Skeletal muscle satellite cell (primary cell): ENCODE data around the gene LCMT2.
"Not testable (repeated sequence)": the region's sequence is repeated elsewhere in the genome, so short reads cannot be mapped to it uniquely, and the experiment has no call there.

Experiments used
- H3K27me3 ChIP-seq: 2 replicates; pipeline ENCODE4 v1.7.0; 2013; ENCODE audit warnings: low read length; ENCODE audit not compliant: control insufficient read depth, insufficient read depth
- H3K36me3 ChIP-seq: 2 replicates; pipeline ENCODE4 v1.7.0; 2013; ENCODE audit warnings: mild to moderate bottlenecking, control low read depth, low read length; ENCODE audit not compliant: insufficient read depth
- H3K4me1 ChIP-seq: 2 replicates; pipeline ENCODE4 v1.7.0; 2013; ENCODE audit warnings: low read length; ENCODE audit not compliant: control insufficient read depth, insufficient read depth
- H3K4me2 ChIP-seq: 2 replicates; pipeline ENCODE4 v1.7.0; 2013; ENCODE audit warnings: mild to moderate bottlenecking, low read length
- H3K4me3 ChIP-seq: 2 replicates; pipeline ENCODE4 v1.7.0; 2013; ENCODE audit warnings: low read length
- H3K9ac ChIP-seq: 2 replicates; pipeline ENCODE4 v1.7.0; 2013; ENCODE audit warnings: mild to moderate bottlenecking, low read depth, low read length, moderate library complexity
- H3K9me3 ChIP-seq: replicated peaks from 2 replicates; pipeline ENCODE4 v1.7.0; 2013; ENCODE audit warnings: mild to moderate bottlenecking, control low read depth, low read length

The LCMT2 gene

DNA sequence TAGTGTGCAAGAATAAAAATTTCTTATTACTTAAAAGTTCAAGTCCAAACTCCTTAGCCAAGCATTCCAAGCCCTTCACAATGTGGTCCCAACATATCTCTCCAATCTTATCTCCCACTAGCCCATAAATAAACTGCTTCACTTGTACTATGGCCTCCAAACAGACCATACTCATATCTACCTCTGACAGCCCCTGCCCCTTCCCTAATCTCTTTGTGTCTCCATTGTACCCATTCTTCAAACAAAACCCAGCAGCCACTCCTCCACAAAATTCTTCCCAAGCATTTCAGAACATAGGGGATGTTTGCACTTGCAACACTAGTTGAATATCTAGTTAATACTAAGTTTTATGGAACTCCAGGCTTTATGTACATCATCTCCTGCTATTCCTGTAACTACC is 30.5 kb downstream of the LCMT2 start:
- no peaks in the 10 kb centered on the region for H3K36me3 ChIP-seq
- no peak overlapping the region for H3K9ac ChIP-seq
- H3K27me3 ChIP-seq: peaks cover 59% of the 10 kb centered on the region
- no peaks in the 10 kb centered on the region for H3K4me1 ChIP-seq
- no peak overlapping the region for H3K4me3 ChIP-seq
- no peak overlapping the region for H3K4me2 ChIP-seq
- no peaks in the 10 kb centered on the region for H3K9me3 ChIP-seq

DNA sequence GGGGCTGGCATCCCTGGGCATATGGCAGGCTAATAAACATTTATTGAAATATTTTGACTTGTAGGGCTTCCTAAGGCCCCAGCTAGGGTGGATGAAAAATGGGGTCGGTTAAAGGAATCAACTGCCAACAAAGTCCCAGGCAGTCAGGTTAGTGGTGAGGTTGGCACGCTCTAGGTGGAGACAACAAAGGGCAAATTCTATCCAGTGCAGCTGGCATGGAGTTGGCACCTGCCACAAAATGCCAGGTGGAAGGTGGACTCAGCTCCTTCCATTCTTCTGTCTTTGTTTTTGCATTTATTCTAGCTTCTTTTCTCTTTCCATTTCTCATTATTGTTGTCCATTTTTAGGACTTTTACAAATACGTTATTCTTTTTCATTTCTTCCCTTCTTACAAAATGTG is 31.0 kb downstream of the LCMT2 start:
- Histone ChIP-seq H3K4me3 (no peak overlapping the region), H3K4me1 (no peaks in the 10 kb centered on the region), H3K9ac (no peak overlapping the region), H3K27me3 (peaks cover 59% of the 10 kb centered on the region), H3K4me2 (no peak overlapping the region), H3K36me3 (no peaks in the 10 kb centered on the region), H3K9me3 (no peaks in the 10 kb centered on the region)

DNA sequence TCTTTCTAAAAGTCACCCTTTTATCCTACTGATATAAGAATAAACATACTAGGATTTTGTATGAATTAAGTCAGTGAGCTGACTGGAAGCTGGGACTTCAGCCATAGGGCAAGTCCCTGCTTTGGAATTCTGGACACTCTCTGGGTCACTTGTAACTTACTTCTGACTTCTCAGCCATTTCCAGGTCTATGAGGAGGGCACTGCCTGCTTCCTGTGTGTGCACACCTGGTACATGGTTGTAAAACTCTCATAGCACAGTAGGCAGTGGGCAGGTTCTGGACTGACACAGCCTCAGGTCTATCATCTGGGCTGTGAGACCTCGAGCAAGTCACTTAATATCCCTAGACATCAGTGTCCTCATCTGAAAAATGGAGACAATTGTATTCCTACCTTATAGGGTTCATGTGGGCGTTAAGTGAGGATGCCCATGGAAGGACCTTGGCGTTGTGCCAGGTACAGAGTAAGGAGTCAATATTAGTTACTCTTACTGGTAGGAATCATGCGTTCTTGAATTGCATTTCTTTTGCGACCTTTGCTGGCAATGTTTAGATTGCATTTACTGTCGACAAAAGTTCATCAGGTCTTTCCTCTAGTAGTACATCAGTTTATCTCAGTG is 36.2 kb downstream of the LCMT2 start:
- Histone ChIP-seq H3K4me1 (no peaks in the 10 kb centered on the region), H3K9ac (no peak overlapping the region), H3K36me3 (no peaks in the 10 kb centered on the region), H3K4me2 (no peak overlapping the region), H3K4me3 (no peak overlapping the region), H3K27me3 (peaks cover 63% of the 10 kb centered on the region), H3K9me3 (no peaks in the 10 kb centered on the region)

DNA sequence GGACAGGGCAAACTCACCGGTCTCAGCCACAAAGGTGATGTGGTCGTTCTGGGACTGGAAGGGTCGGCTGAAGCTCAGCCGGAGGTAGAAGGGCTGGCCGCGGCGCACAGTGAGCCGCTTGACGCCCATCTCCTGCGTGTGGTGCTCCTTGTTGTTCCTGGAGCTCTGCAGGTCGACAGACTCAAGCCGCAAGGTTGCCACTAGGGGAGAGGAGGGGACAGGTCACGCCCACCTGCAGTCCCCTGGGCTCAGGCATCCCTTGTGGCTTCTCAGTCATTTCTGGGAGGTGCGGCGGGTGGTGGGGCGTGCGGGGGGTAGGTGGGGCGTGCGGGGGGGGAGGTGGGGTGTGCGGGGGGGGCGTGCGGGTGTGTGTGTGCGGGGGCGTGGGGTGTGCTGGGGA is 36.9 kb downstream of the LCMT2 start:
- Histone ChIP-seq H3K4me3 (no peak overlapping the region), H3K27me3 (peaks cover 59% of the 10 kb centered on the region), H3K36me3 (no peaks in the 10 kb centered on the region), H3K4me2 (no peak overlapping the region), H3K4me1 (no peaks in the 10 kb centered on the region), H3K9me3 (no peaks in the 10 kb centered on the region), H3K9ac (no peak overlapping the region)

DNA sequence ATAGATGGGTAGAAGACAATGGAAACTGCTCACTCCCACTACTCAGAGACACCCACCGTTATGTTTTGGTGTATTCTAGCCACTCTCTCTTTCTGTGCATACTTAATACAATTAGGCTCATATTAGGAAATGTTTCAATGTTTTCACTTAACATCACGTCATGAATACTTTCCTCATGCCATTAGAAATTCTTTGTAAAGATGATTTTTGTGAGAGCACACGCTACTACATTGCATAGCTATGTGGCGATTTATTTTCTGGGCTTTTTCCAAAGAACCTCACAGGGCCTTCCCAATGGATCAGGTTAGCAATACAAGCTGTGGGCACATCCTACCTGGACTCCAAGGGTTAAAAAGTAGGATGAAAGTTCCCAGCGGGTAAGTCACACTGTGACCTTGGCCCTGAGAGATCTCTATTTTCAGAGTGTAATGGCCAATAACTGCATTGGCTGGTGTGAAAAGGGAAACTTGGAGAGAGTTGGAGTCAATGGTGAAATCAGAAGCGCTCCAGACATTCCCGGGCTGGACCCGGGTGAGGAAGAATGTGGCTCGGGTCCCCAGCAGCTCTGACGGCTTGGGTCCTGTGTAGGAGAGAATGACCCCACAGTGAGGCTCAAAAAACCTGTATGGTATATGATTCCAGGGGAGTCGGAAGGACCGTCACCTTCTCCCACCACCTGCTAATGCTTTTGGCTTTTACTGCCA is 37.8 kb downstream of the LCMT2 start:
- no peaks in the 10 kb centered on the region for H3K9me3 ChIP-seq
- H3K36me3 ChIP-seq: no peaks in the 10 kb centered on the region
- H3K4me2 ChIP-seq: no peak overlapping the region
- H3K9ac ChIP-seq: no peak overlapping the region
- H3K4me3 ChIP-seq: no peak overlapping the region
- no peaks in the 10 kb centered on the region for H3K4me1 ChIP-seq
- H3K27me3 ChIP-seq: peaks cover 60% of the 10 kb centered on the region

DNA sequence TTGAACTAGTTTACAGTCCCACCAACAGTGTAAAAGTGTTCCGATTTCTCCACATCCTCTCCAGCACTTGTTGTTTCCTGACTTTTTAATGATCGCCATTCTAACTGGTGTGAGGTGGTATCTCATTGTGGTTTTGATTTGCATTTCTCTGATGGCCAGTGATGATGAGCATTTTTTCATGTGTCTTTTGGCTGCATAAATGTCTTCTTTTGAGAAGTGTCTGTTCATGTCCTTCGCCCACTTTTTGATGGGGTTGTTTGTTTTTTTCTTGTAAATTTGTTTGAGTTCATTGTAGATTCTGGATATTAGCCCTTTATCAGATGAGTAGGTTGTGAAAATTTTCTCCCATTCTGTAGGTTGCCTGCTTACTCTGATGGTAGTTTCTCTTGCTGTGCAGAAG is 40.7 kb downstream of the LCMT2 start:
- not testable (repeated sequence) for H3K9me3 ChIP-seq, H3K4me3 ChIP-seq, H3K4me1 ChIP-seq, H3K4me2 ChIP-seq, H3K36me3 ChIP-seq, H3K9ac ChIP-seq
- peaks cover 54% of the 10 kb centered on the region for H3K27me3 ChIP-seq

DNA sequence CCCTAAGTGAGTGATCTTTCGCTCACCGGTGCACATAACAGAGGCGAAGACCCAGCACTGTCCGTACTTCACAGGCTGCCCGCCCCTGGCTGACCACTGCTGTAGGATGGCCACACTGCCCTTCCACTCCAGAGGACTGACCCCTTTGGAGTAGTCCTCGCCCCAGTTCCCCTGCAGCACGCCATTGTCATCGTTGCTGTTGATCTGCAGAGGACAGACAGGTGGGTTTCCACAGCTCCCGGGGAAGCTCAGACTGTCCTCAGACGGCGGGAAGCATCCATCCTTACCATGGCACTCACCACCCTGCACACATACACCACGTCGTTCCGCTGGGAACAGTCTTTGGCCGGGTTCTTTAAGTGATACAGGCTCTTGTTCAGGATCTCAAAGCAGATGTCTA is 43.1 kb downstream of the LCMT2 start:
- no peaks in the 10 kb centered on the region for H3K36me3 ChIP-seq
- H3K27me3 ChIP-seq: peaks cover 41% of the 10 kb centered on the region
- no peak overlapping the region for H3K4me2 ChIP-seq
- H3K9me3 ChIP-seq: no peaks in the 10 kb centered on the region
- H3K4me1 ChIP-seq: no peaks in the 10 kb centered on the region
- no peak overlapping the region for H3K9ac ChIP-seq
- no peak overlapping the region for H3K4me3 ChIP-seq

DNA sequence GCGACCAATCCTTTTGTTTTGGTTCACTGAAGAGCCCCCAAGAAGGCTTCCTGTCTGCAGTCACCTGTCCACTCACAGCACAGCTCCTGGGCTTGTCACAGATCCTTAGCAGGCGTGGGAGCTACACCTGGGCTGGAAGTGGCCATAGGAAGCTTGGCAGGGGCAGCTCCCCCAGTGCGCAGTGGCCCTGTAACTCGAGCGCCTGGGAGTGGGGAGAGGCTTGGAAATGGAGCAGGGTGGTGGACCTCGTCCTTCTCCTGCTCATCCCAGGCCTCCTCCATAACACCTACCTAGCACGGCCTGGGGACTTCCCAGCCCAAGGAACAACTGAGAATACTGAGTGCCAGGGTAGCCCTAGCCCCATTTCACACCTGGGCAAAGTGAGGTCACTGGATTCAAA is 44.3 kb downstream of the LCMT2 start:
- H3K4me3 ChIP-seq: no peak overlapping the region
- no peaks in the 10 kb centered on the region for H3K9me3 ChIP-seq
- peaks cover 39% of the 10 kb centered on the region for H3K27me3 ChIP-seq
- H3K36me3 ChIP-seq: no peaks in the 10 kb centered on the region
- no peak overlapping the region for H3K4me2 ChIP-seq
- H3K4me1 ChIP-seq: no peaks in the 10 kb centered on the region
- H3K9ac ChIP-seq: no peak overlapping the region

DNA sequence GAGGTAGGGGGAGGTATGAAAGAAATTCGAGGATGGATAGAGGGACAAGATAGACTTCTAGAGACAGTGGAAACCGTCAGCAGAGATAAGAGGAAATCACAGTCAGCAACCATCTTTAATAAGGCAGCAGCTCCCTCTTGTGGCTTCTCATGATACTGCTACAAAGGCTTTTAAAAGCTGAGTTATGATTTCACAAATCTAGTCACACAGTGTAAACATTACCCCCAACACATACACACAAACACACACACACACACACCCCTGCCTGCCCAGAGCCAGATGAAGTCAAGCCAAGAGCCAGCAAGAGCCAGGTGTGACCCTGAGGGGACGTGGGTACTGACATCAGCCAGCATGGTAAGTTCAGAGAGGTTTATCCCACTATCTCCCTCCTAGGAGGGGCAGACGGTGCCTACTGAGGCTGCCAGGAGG is 44.8 kb downstream of the LCMT2 start:
- H3K36me3 ChIP-seq: no peaks in the 10 kb centered on the region
- H3K4me2 ChIP-seq: no peak overlapping the region
- H3K9me3 ChIP-seq: no peaks in the 10 kb centered on the region
- H3K4me3 ChIP-seq: no peak overlapping the region
- peaks cover 43% of the 10 kb centered on the region for H3K27me3 ChIP-seq
- no peaks in the 10 kb centered on the region for H3K4me1 ChIP-seq
- no peak overlapping the region for H3K9ac ChIP-seq

DNA sequence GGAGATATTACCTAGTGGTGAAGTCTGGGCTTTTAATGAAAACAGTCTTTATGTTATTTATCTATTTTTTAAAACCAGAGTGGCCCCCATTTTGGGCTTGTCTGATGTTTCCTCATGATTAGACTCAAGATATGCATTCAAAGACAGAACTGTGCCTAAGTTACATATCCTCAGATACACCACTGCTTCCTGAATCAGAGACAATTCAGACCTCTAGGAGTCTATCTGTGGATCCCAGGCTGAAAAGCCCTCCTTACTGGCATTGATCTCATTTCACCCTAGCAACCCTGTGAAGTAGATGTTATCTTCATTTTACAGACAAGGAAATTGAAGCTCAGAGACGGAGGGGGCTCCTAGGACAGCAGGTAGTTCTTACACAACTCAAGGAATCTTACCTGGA is 46.8 kb downstream of the LCMT2 start:
- Histone ChIP-seq H3K9me3 (no peaks in the 10 kb centered on the region), H3K4me1 (no peaks in the 10 kb centered on the region), H3K4me2 (no peak overlapping the region), H3K36me3 (no peaks in the 10 kb centered on the region), H3K9ac (no peak overlapping the region), H3K4me3 (no peak overlapping the region), H3K27me3 (peaks cover 59% of the 10 kb centered on the region)

DNA sequence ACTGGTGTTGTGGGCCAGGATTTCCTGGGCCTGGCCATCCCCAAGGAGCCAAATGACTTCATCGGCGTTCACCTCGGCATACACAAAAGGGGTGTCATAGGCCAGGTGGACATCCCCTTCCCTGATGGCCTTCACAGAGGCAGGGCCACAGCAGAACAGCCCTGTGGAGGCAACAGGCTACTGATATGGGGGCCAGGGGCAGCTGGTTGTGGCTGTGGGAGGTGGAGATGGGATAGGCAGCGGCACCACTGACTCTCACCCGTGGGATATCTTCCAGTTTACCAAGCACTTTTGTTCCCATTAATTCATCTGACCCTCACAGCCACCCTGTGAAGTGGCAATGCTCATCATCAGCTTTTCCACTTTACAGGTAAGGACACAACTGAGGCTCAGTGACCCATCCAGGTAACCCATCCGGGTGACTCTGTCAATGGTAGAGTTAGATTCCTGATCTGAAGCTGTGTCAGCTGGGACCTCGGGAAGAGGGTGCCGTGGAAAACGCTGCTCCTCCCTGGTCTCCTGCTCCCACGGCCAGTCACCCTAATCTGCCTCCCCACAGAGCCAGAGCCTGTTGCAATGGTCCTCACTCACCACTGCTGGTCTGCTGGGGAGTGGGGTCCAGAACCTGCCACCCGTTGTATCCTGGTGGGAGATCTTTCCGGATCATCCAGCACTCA is 48.3 kb downstream of the LCMT2 start:
- no peaks in the 10 kb centered on the region for H3K9me3 ChIP-seq
- no peaks in the 10 kb centered on the region for H3K4me1 ChIP-seq

DNA sequence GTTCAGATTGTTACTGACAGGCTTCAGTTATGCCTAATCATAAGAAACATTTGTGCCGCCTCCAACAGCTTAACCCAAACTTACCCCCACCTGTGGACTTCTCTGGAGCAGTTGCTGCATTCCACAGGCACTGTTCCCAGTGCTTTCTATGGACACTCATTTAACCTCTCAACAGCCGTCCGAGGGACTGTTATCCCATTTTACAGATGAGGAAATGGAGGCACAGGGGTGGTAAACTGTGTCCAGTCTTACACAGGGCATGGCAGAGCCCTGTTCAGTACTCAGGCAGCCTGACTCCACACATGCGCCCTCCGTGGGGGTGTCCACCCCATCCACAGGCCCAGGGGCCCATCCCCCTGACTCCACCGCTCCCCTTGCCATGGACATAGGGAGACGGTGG is 49.4 kb downstream of the LCMT2 start:
- Histone ChIP-seq H3K4me3 (no peak overlapping the region), H3K9ac (no peak overlapping the region), H3K4me2 (no peak overlapping the region), H3K4me1 (no peaks in the 10 kb centered on the region), H3K9me3 (no peaks in the 10 kb centered on the region), H3K36me3 (no peaks in the 10 kb centered on the region), H3K27me3 (peaks cover 63% of the 10 kb centered on the region)

More for the DNA sequence above, 48.3 kb downstream of the LCMT2 start:
- Histone ChIP-seq H3K4me3 (no peak overlapping the region), H3K27me3 (peaks cover 61% of the 10 kb centered on the region), H3K36me3 (no peaks in the 10 kb centered on the region), H3K4me2 (no peak overlapping the region), H3K9ac (no peak overlapping the region)
